DND-41 (cell line): ENCODE data around the gene HINT3.

ENCODE experiments used
- ATAC-seq: fragments of 200-7000 bp; cut with Tn5 transposase; 3 replicates; pipeline ENCODE4 v1.9.1; 2021; ENCODE audit warnings: low read depth; ENCODE audit not compliant: insufficient read depth
- DNase-seq: peaks from one replicate; pipeline ENCODE4 v3.0.0-alpha.2; 2020
- H2AFZ ChIP-seq: 2 replicates; pipeline ENCODE4 v1.6.0; 2012; ENCODE audit warnings: low read depth, low read length
- H3K27ac ChIP-seq: 2 replicates; pipeline ENCODE4 v1.5.1; 2012; ENCODE audit warnings: low read length, inconsistent platforms
- H3K27me3 ChIP-seq: fragments of 200-600 bp; sonication (generic); 2 replicates; pipeline ENCODE4 v1.6.0; 2012; ENCODE audit warnings: low read length, mild to moderate bottlenecking, inconsistent platforms; ENCODE audit not compliant: insufficient read depth, poor library complexity
- H3K36me3 ChIP-seq: 2 replicates; pipeline ENCODE4 v1.5.1; 2012; ENCODE audit warnings: low read length, inconsistent platforms; ENCODE audit not compliant: insufficient read depth
- H3K4me1 ChIP-seq: 2 replicates; pipeline ENCODE4 v1.5.1; 2012; ENCODE audit warnings: mild to moderate bottlenecking, low read length; ENCODE audit not compliant: insufficient read depth
- H3K4me2 ChIP-seq: 2 replicates; pipeline ENCODE4 v1.6.0; 2012; ENCODE audit warnings: mild to moderate bottlenecking, moderate library complexity, low read length, inconsistent platforms; ENCODE audit not compliant: insufficient read depth
- H3K4me3 ChIP-seq, 2 experiments: fragments of 200-600 bp in 1 of 2; shearing (Covaris generic) in 1 of 2; 2 replicates each; pipeline ENCODE4 v1.5.1; 2012 to 2016; ENCODE audit warnings: inconsistent platforms in 2 of 2, low read length in 2 of 2, mild to moderate bottlenecking in 2 of 2, low read depth in 1 of 2, moderate library complexity in 1 of 2
- H3K79me2 ChIP-seq: 2 replicates; pipeline ENCODE4 v1.6.0; 2012; ENCODE audit warnings: low read length, inconsistent platforms; ENCODE audit not compliant: insufficient read depth
- H3K9ac ChIP-seq: 2 replicates; pipeline ENCODE4 v1.6.0; 2012; ENCODE audit warnings: low read depth, mild to moderate bottlenecking, inconsistent platforms, low read length, moderate library complexity
- H3K9me3 ChIP-seq: 2 replicates; pipeline ENCODE4 v1.5.1; 2012; ENCODE audit warnings: low read length, moderate library complexity, mild to moderate bottlenecking, inconsistent platforms; ENCODE audit not compliant: insufficient read depth, severe bottlenecking
- H4K20me1 ChIP-seq: 2 replicates; pipeline ENCODE4 v1.6.0; 2012; ENCODE audit warnings: low read length; ENCODE audit not compliant: insufficient read depth
- EZH2 ChIP-seq: IDR thresholded peaks from 3 replicates; pipeline ENCODE4 v1.6.1; 2012; ENCODE audit warnings: borderline replicate concordance, low read depth, mild to moderate bottlenecking, moderate library complexity, low read length, inconsistent platforms; ENCODE audit not compliant: severe bottlenecking
- TF ChIP-seq, protein P1 (sequence below): IDR thresholded peaks from 2 replicates; pipeline ENCODE4 v1.5.1; 2012; ENCODE audit warnings: borderline replicate concordance, low read length, moderate library complexity, mild to moderate bottlenecking; ENCODE audit not compliant: poor library complexity, severe bottlenecking; ENCODE audit errors: extremely low read depth

The HINT3 gene

DNA sequence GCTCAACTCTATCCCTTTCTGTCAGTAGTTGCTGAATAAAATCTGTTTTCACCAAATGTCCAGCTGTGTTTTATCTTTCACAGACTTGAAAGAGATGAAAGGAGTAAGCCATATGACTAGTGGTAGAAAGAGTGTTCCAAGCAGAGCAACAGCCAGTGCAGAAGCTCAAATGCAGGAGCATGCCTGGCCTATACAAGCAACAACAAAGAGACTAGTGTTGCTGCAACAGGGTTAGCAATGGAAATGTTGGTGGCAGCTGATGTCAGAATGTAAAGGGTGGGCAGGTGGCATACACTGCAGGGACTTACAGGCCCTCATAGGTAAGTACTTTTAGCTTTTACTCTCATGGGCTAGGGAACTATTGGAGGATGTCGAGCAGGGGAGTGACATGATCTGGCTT, 5.2 kb upstream of the HINT3 start:
- Histone ChIP-seq H4K20me1 (no peaks in the 10 kb centered on the region), H3K27me3 (peaks cover 4% of the 10 kb centered on the region), H3K79me2 (no peaks in the 10 kb centered on the region), H3K36me3 (no peaks in the 10 kb centered on the region), H3K4me3 (no peak overlapping the region), H3K9me3 (peaks cover 8% of the 10 kb centered on the region), H3K4me2 (no peak overlapping the region), H3K4me1 (peaks cover 7% of the 10 kb centered on the region), H3K9ac (no peak overlapping the region), H2AFZ (no peak overlapping the region), H3K27ac (no peak overlapping the region)
- TF ChIP-seq, protein P1, sequence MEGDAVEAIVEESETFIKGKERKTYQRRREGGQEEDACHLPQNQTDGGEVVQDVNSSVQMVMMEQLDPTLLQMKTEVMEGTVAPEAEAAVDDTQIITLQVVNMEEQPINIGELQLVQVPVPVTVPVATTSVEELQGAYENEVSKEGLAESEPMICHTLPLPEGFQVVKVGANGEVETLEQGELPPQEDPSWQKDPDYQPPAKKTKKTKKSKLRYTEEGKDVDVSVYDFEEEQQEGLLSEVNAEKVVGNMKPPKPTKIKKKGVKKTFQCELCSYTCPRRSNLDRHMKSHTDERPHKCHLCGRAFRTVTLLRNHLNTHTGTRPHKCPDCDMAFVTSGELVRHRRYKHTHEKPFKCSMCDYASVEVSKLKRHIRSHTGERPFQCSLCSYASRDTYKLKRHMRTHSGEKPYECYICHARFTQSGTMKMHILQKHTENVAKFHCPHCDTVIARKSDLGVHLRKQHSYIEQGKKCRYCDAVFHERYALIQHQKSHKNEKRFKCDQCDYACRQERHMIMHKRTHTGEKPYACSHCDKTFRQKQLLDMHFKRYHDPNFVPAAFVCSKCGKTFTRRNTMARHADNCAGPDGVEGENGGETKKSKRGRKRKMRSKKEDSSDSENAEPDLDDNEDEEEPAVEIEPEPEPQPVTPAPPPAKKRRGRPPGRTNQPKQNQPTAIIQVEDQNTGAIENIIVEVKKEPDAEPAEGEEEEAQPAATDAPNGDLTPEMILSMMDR: no peak
- TF ChIP-seq EZH2: no peak
- DNase-seq (no peak), ATAC-seq (no peak)

DNA sequence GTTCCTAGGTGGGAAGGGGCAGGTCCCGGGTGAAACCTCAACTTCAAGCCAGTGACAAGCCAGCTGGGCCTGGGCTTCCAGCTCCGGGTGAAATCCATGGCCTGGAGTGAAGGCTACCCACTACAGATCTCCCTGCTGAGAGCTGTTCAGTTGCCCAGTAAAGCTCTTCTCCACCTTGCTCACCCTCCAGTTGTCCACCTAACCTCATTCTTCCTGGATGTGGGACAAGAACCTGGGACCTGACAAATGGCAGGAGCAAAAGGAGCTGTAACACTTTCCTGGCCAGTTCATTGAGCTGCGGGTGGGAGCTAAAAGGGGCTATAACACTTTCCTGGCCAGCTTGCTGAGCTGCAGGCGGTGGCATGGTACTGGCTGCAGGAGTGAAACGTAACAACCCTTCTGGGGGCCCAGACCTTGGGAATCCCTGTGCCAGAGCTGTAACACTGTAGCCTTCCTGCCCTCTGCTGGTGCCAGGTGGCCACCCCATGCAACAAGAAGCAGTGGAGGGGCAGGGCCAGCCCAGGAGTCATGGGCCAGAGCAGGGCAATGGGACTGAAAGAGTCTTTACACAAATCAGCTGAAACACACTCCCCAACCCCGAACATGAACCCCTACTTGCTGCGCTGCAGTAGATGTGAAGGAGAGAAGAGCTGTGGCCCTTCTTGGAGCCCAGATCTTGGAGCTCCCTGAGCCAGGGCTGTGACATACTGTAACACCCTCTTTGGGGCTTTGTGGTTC, 3.6 kb upstream of the HINT3 start:
- no peak overlapping the region for H3K4me3 ChIP-seq
- no peaks in the 10 kb centered on the region for H4K20me1 ChIP-seq
- peaks cover 4% of the 10 kb centered on the region for H3K27me3 ChIP-seq
- no peak overlapping the region for H2AFZ ChIP-seq
- H3K4me1 ChIP-seq: peaks cover 13% of the 10 kb centered on the region
- H3K27ac ChIP-seq: no peak overlapping the region
- no peak overlapping the region for H3K4me2 ChIP-seq
- peaks cover 8% of the 10 kb centered on the region for H3K9me3 ChIP-seq
- TF ChIP-seq EZH2: no peak
- TF ChIP-seq, protein P1: no peak
- ATAC-seq (no peak), DNase-seq (no peak)
- no peak overlapping the region for H3K9ac ChIP-seq
- no peaks in the 10 kb centered on the region; the same call in 1 of the 2 replicates for H3K36me3 ChIP-seq
- peaks cover 13% of the 10 kb centered on the region for H3K79me2 ChIP-seq

DNA sequence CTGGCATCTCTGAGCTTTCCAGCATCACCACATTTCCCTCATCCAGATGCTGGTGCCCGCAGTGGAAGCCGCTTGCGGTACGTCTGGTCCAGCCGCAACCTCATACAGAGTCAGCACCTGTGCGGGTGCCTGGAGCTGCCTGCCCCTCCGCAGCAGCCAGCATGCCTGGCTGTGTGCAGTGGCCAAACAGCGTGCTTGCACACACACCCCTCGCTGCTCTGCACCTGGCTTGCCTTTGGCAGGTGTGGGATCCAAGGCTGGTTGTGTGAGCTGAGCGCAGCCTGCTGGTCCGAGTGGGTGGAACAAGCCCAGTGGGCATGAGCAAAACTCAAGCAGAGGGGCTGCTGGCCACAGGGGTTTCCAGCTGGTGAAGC, 3.1 kb upstream of the HINT3 start:
- Histone ChIP-seq H3K9me3 (peaks cover 8% of the 10 kb centered on the region), H3K36me3 (no peaks in the 10 kb centered on the region; the same call in 1 of the 2 replicates), H3K27me3 (peaks cover 4% of the 10 kb centered on the region), H3K9ac (no peak overlapping the region), H3K4me2 (no peak overlapping the region), H4K20me1 (no peaks in the 10 kb centered on the region), H3K4me3 (no peak overlapping the region), H3K4me1 (peaks cover 18% of the 10 kb centered on the region), H3K27ac (no peak overlapping the region), H3K79me2 (peaks cover 19% of the 10 kb centered on the region), H2AFZ (no peak overlapping the region)
- TF ChIP-seq, protein P1: no peak
- no peak for TF ChIP-seq EZH2
- DNase-seq: no peak
- no peak for ATAC-seq
